Nephron progenitor cell (in vitro differentiated cells): Measurements from ENCODE around the gene RAET1L.
"Not testable (repeated sequence)": the region's sequence is repeated elsewhere in the genome, so short reads cannot be mapped to it uniquely, and the experiment has no call there.

Source experiments
- DNase-seq: peaks from one replicate; pipeline ENCODE4 v3.0.0; 2021
- H3K27ac Mint-ChIP-seq: 2 replicates; pipeline ENCODE4 v1.8.0; 2021; ENCODE audit warnings: mild to moderate bottlenecking, moderate library complexity, mixed read lengths
- H3K27me3 Mint-ChIP-seq: 2 replicates; pipeline ENCODE4 v1.8.0; 2021; ENCODE audit warnings: mild to moderate bottlenecking, low read depth, mixed read lengths; ENCODE audit not compliant: poor library complexity
- H3K36me3 Mint-ChIP-seq: 2 replicates; pipeline ENCODE4 v1.8.0; 2021; ENCODE audit warnings: low read depth, mixed read lengths
- H3K4me1 Mint-ChIP-seq: 2 replicates; pipeline ENCODE4 v1.8.0; 2021; ENCODE audit warnings: mixed read lengths
- H3K4me3 Mint-ChIP-seq: 2 replicates; pipeline ENCODE4 v1.8.0; 2021; ENCODE audit warnings: mild to moderate bottlenecking, moderate library complexity, mixed read lengths
- H3K9me3 Mint-ChIP-seq: 2 replicates; pipeline ENCODE4 v1.8.0; 2021; ENCODE audit warnings: mild to moderate bottlenecking, moderate library complexity, mixed read lengths
- CTCF ChIP-seq: fragments of 200-600 bp; sonication (generic); IDR thresholded peaks from 2 replicates; pipeline ENCODE4 v1.5.0; 2021; ENCODE audit warnings: antibody characterized with exemption

Gene RAET1L

GRCh38 chr6:150016324-150017185 lies 8.8 kb downstream of the RAET1L start:
- Mint-ChIP-seq H3K4me3 (no peak overlapping the region), H3K27me3 (peaks cover 94% of the 10 kb centered on the region), H3K9me3 (no peaks in the 10 kb centered on the region), H3K27ac (no peak overlapping the region), H3K36me3 (no peaks in the 10 kb centered on the region), H3K4me1 (no peaks in the 10 kb centered on the region)
- DNase-seq: peak; percentile 37
- TF ChIP-seq CTCF: peak; percentile 68

GRCh38 chr6:150015281-150016001 lies 9.9 kb downstream of the RAET1L start:
- H3K4me3 Mint-ChIP-seq, H3K9me3 Mint-ChIP-seq, H3K4me1 Mint-ChIP-seq, H3K27ac Mint-ChIP-seq, DNase-seq, H3K36me3 Mint-ChIP-seq: not testable (repeated sequence)
- peaks cover 94% of the 10 kb centered on the region for H3K27me3 Mint-ChIP-seq

GRCh38 chr6:150014623-150015280 lies 10.6 kb downstream of the RAET1L start:
- peaks cover 98% of the 10 kb centered on the region for H3K27me3 Mint-ChIP-seq
- not testable (repeated sequence) for H3K4me1 Mint-ChIP-seq, H3K36me3 Mint-ChIP-seq, H3K9me3 Mint-ChIP-seq, DNase-seq, H3K4me3 Mint-ChIP-seq, H3K27ac Mint-ChIP-seq

GRCh38 chr6:150013785-150014622 lies 11.3 kb downstream of the RAET1L start:
- not testable (repeated sequence) for H3K36me3 Mint-ChIP-seq, H3K27ac Mint-ChIP-seq, DNase-seq, H3K9me3 Mint-ChIP-seq, H3K4me1 Mint-ChIP-seq
- H3K27me3 Mint-ChIP-seq: peaks cover 99% of the 10 kb centered on the region
- H3K4me3 Mint-ChIP-seq: peak overlapping the region; percentile 11

- H3K27ac Mint-ChIP-seq, DNase-seq, H3K9me3 Mint-ChIP-seq, H3K4me3 Mint-ChIP-seq, H3K4me1 Mint-ChIP-seq, H3K36me3 Mint-ChIP-seq: not testable (repeated sequence)
- peaks cover 99% of the 10 kb centered on the region for H3K27me3 Mint-ChIP-seq
Measured at GRCh38 chr6:150012846-150013784, 12.2 kb downstream of the RAET1L start.

GRCh38 chr6:150008588-150008987 lies 16.7 kb downstream of the RAET1L start:
- no peak for DNase-seq
- no peaks in the 10 kb centered on the region for H3K9me3 Mint-ChIP-seq
- TF ChIP-seq CTCF: no peak
- peaks cover 6% of the 10 kb centered on the region for H3K4me1 Mint-ChIP-seq
- no peak overlapping the region for H3K4me3 Mint-ChIP-seq
- H3K27me3 Mint-ChIP-seq: peaks cover 100% of the 10 kb centered on the region
- no peaks in the 10 kb centered on the region for H3K36me3 Mint-ChIP-seq
- H3K27ac Mint-ChIP-seq: no peak overlapping the region

- no peak overlapping the region for H3K4me3 Mint-ChIP-seq
- peaks cover 100% of the 10 kb centered on the region for H3K27me3 Mint-ChIP-seq
Measured at GRCh38 chr6:150006961-150007464, 18.3 kb downstream of the RAET1L start.

More at GRCh38 chr6:150006961-150007464, 18.3 kb downstream of the RAET1L start:
- peak; percentile 45 for DNase-seq
- Mint-ChIP-seq H3K9me3 (peaks cover 8% of the 10 kb centered on the region), H3K4me1 (peaks cover 6% of the 10 kb centered on the region), H3K27ac (no peak overlapping the region), H3K36me3 (no peaks in the 10 kb centered on the region)
- TF ChIP-seq CTCF: peak; percentile 60
